ENCODE measurements around the gene CPO. TPM values are rescaled to one million over a fixed set of nuclear protein-coding genes. Genes with fewer than 3 reads are reported as not detected.

CPO gene
- total RNA-seq, 1 donor from 2014 or later = not detected

GRCh38 chr2:206983161-206983859, 44.0 kb downstream of the CPO start:
- no peaks in the 10 kb centered on the region for H3K36me3 Mint-ChIP-seq (ENCODE audit: unreplicated experiment)
- H3K27ac Mint-ChIP-seq (ENCODE audit: unreplicated experiment) = peak overlapping the region; percentile 9
- H3K9me3 Mint-ChIP-seq (ENCODE audit: unreplicated experiment) = no peaks in the 10 kb centered on the region
- no peak for DNase-seq
- no peaks in the 10 kb centered on the region for H3K27me3 Mint-ChIP-seq (ENCODE audit: unreplicated experiment)
- TF ChIP-seq CTCF (IDR thresholded peaks at IDR 0.05; ENCODE audit: partially characterized antibody, unreplicated experiment) = no peak
- peak overlapping the region; percentile 35 for H3K4me3 Mint-ChIP-seq (ENCODE audit: unreplicated experiment)
- peaks cover 32% of the 10 kb centered on the region for H3K4me1 Mint-ChIP-seq (ENCODE audit: low read depth, unreplicated experiment)

- Mint-ChIP-seq H3K27ac (ENCODE audit: unreplicated experiment) (no peak overlapping the region), H3K36me3 (ENCODE audit: unreplicated experiment) (no peaks in the 10 kb centered on the region), H3K9me3 (ENCODE audit: unreplicated experiment) (no peaks in the 10 kb centered on the region)
Observed at GRCh38 chr2:206984206-206984605, 44.9 kb downstream of the CPO start.

GRCh38 chr2:206986943-206987342, 47.6 kb downstream of the CPO start:
- no peaks in the 10 kb centered on the region for H3K27me3 Mint-ChIP-seq (ENCODE audit: unreplicated experiment)
- no peaks in the 10 kb centered on the region for H3K36me3 Mint-ChIP-seq (ENCODE audit: unreplicated experiment)
- TF ChIP-seq CTCF (IDR thresholded peaks at IDR 0.05; ENCODE audit: partially characterized antibody, unreplicated experiment) = no peak
- H3K9me3 Mint-ChIP-seq (ENCODE audit: unreplicated experiment) = no peaks in the 10 kb centered on the region
- H3K4me1 Mint-ChIP-seq (ENCODE audit: low read depth, unreplicated experiment) = peaks cover 27% of the 10 kb centered on the region
- DNase-seq = no peak
- H3K4me3 Mint-ChIP-seq (ENCODE audit: unreplicated experiment) = no peak overlapping the region
- no peak overlapping the region for H3K27ac Mint-ChIP-seq (ENCODE audit: unreplicated experiment)

More at GRCh38 chr2:206984206-206984605, 44.9 kb downstream of the CPO start:
- no peak for DNase-seq
- TF ChIP-seq CTCF (IDR thresholded peaks at IDR 0.05; ENCODE audit: partially characterized antibody, unreplicated experiment) = no peak
- peaks cover 32% of the 10 kb centered on the region for H3K4me1 Mint-ChIP-seq (ENCODE audit: low read depth, unreplicated experiment)
- no peaks in the 10 kb centered on the region for H3K27me3 Mint-ChIP-seq (ENCODE audit: unreplicated experiment)
- H3K4me3 Mint-ChIP-seq (ENCODE audit: unreplicated experiment) = no peak overlapping the region

- Mint-ChIP-seq H3K36me3 (ENCODE audit: unreplicated experiment) (no peaks in the 10 kb centered on the region), H3K9me3 (ENCODE audit: unreplicated experiment) (no peaks in the 10 kb centered on the region), H3K4me3 (ENCODE audit: unreplicated experiment) (no peak overlapping the region), H3K27me3 (ENCODE audit: unreplicated experiment) (no peaks in the 10 kb centered on the region), H3K27ac (ENCODE audit: unreplicated experiment) (no peak overlapping the region), H3K4me1 (ENCODE audit: low read depth, unreplicated experiment) (peaks cover 19% of the 10 kb centered on the region)
- no peak for TF ChIP-seq CTCF (IDR thresholded peaks at IDR 0.05; ENCODE audit: partially characterized antibody, unreplicated experiment)
- no peak for DNase-seq
Observed at GRCh38 chr2:206987810-206988209, 48.5 kb downstream of the CPO start.

- DNase-seq = no peak
- Mint-ChIP-seq H3K27me3 (ENCODE audit: unreplicated experiment) (no peaks in the 10 kb centered on the region), H3K9me3 (ENCODE audit: unreplicated experiment) (no peaks in the 10 kb centered on the region), H3K4me1 (ENCODE audit: low read depth, unreplicated experiment) (peaks cover 13% of the 10 kb centered on the region), H3K27ac (ENCODE audit: unreplicated experiment) (no peak overlapping the region), H3K36me3 (ENCODE audit: unreplicated experiment) (no peaks in the 10 kb centered on the region), H3K4me3 (ENCODE audit: unreplicated experiment) (no peak overlapping the region)
- TF ChIP-seq CTCF (IDR thresholded peaks at IDR 0.05; ENCODE audit: partially characterized antibody, unreplicated experiment) = no peak
Observed at GRCh38 chr2:206988884-206989283, 49.6 kb downstream of the CPO start.
